Measurements from ENCODE around the gene CPT1B. TPM values are rescaled to one million over a fixed set of nuclear protein-coding genes. Genes with fewer than 3 reads are reported as not detected.

The CPT1B gene
- total and polyA plus RNA-seq, 2 of the 8 experiments (the other 6 are each of a cell fraction or from before 2014, with no cell fraction given) = 34.2 to 36.2 TPM

- no peaks in the 10 kb centered on the region for H3K79me2 ChIP-seq (ENCODE audit: control insufficient read depth in 1 of 2, insufficient read depth in 2 of 2, low read length in 2 of 2)
- no peak overlapping the region for H3K18ac ChIP-seq (ENCODE audit: extremely low read depth, low read length)
- peak overlapping the region; percentile 13 to 41; a peak in 3 of 4 replicates for H3K4me2 ChIP-seq (ENCODE audit: insufficient read depth in 1 of 2, low read depth in 2 of 2, low read length in 2 of 2)
- H2AK5ac ChIP-seq (ENCODE audit: low read depth, low read length) = no peak overlapping the region
- H3K56ac ChIP-seq (replicated peaks; ENCODE audit: insufficient read length, low read depth, low read length) = no peak overlapping the region
- peak overlapping the region; percentile 31; the same call in 1 of the 2 replicates for H2BK15ac ChIP-seq (ENCODE audit: low read length)
- no peak overlapping the region for H2BK120ac ChIP-seq (replicated peaks; ENCODE audit: low read depth, low read length)
- H3K4me3 ChIP-seq (ENCODE audit: extremely low read depth in 1 of 4, insufficient read depth in 2 of 4, low read depth in 3 of 4, low read length in 4 of 4) = peak overlapping the region in 3 of 4 experiments; percentile 9 to 35 (median 14); a peak in 3 of 8 replicates
- H3K27ac ChIP-seq (ENCODE audit: low read depth, low read length) = no peak overlapping the region
- no peak overlapping the region for H3K23ac ChIP-seq (ENCODE audit: insufficient read length)
- no peaks in the 10 kb centered on the region for H3K36me3 ChIP-seq (ENCODE audit: control insufficient read depth in 2 of 4, insufficient read depth in 4 of 4, low read length in 3 of 4)
- H2BK12ac ChIP-seq (ENCODE audit: low read depth, low read length) = peak overlapping the region; percentile 17; the same call in 1 of the 2 replicates
- H4K8ac ChIP-seq (ENCODE audit: extremely low read depth, insufficient read depth, low read length) = no peak overlapping the region; the same call in none of the 2 replicates
- 17% methylated on average over 44 of the region's 52 CpGs; no CpG with 5 or more reads in 1 of the 2 experiments for WGBS, 2 experiments (ENCODE audit: extremely low coverage in 1 of 2, insufficient coverage in 1 of 2, insufficient read length in 1 of 2, insufficient replicate concordance in 2 of 2, low coverage in 1 of 2, low lambda C conversion rate in 2 of 2, missing lambda C conversion rate in 1 of 2)
- CTCF ChIA-PET (ENCODE audit: partially characterized antibody) = interaction anchor here (0.8 to 1.5 kb wide), 4 partner anchors 8 to 150 kb away, joined by 3 to 9 read pairs (median 4); partner anchors contain the start of gene SCO2
- no peaks in the 10 kb centered on the region for H3K23me2 ChIP-seq (ENCODE audit: low read depth, low read length)
- peak overlapping the region; percentile 30 for H4K5ac ChIP-seq (ENCODE audit: insufficient read length, low read depth, low read length)
- no peak for FAIRE-seq
- H3K9me3 ChIP-seq (ENCODE audit: insufficient read depth in 2 of 2, low read depth in 1 of 2, low read length in 1 of 2) = no peaks in the 10 kb centered on the region
- POLR2A ChIA-PET (ENCODE audit: partially characterized antibody) = no interaction called here
- DNase-seq (ENCODE audit: low read depth in 1 of 2, low spot score in 2 of 2) = peak in 1 of 2 experiments; percentile 95
- H3K4me1 ChIP-seq (replicated peaks in 1 of 4; ENCODE audit: control insufficient read depth in 3 of 4, insufficient read depth in 4 of 4, low read length in 3 of 4) = peaks cover 0 to 5% (median 1%) of the 10 kb centered on the region in 4 experiments; a peak in 2 of 7 replicates
- no peaks in the 10 kb centered on the region for H4K20me1 ChIP-seq (replicated peaks in 1 of 2; ENCODE audit: control insufficient read depth in 1 of 2, insufficient read depth in 2 of 2, low read length in 2 of 2)
- no peak overlapping the region for H2AFZ ChIP-seq (ENCODE audit: low read length)
- no peak overlapping the region for H3K4ac ChIP-seq (replicated peaks; ENCODE audit: insufficient read length, low read depth, low read length)
- H4K91ac ChIP-seq (replicated peaks; ENCODE audit: insufficient read length, low read length) = no peak overlapping the region
- no peaks in the 10 kb centered on the region for H3K79me1 ChIP-seq (ENCODE audit: low read depth, low read length)
- no peak overlapping the region for H2BK20ac ChIP-seq (ENCODE audit: low read length)
- no peak overlapping the region for H3K14ac ChIP-seq (ENCODE audit: insufficient read length)
- no peak overlapping the region for H2BK5ac ChIP-seq (ENCODE audit: low read depth, low read length)
- H3K27me3 ChIP-seq (replicated peaks in 1 of 4; ENCODE audit: control insufficient read depth in 3 of 4, extremely low read depth in 1 of 4, insufficient read depth in 3 of 4, low read length in 3 of 4) = peaks cover 0 to 13% (median 6%) of the 10 kb centered on the region in 4 experiments; a peak in 5 of 7 replicates
- H3K9ac ChIP-seq (replicated peaks in 1 of 4; ENCODE audit: extremely low read depth in 1 of 4, low read depth in 3 of 4, low read length in 3 of 4) = no peak overlapping the region
- TF ChIP-seq ATF2 (IDR thresholded peaks at IDR 0.05; ENCODE audit: low read length) (no peak), MAX (IDR thresholded peaks at IDR 0.05) (peak; percentile 30; the same call in 1 of the 2 replicates), HDAC2 (IDR thresholded peaks at IDR 0.05; ENCODE audit: borderline replicate concordance in 1 of 2, low read depth in 2 of 2, low read length in 2 of 2) (0 out of 4 replicates have a peak, but pooled peaks of 1 of the 2 experiments have one; percentile 41), CEBPB (IDR thresholded peaks at IDR 0.05; ENCODE audit: low read depth, low read length) (no peak), CHD2 (IDR thresholded peaks at IDR 0.05; ENCODE audit: low read length) (no peak), USF2 (IDR thresholded peaks at IDR 0.05; ENCODE audit: low read length) (no peak), SAP30 (IDR thresholded peaks at IDR 0.05; ENCODE audit: insufficient read depth, insufficient replicate concordance, low read length) (no peak), JUND (IDR thresholded peaks at IDR 0.05; ENCODE audit: low read length) (peak; percentile 32; the same call in 1 of the 2 replicates)
Observed at GRCh38 chr22:50544078-50544745, 34.0 kb downstream of the CPT1B start.
